GM12891 (cell line): ENCODE results near the gene KLHL26.
A peak's percentile ranks its signal among the peaks of the same experiment; 100 is the strongest.

Experiments
- DNase-seq: peaks from one replicate; pipeline ENCODE4 v3.0.0; 2011; ENCODE audit warnings: low spot score; ENCODE audit not compliant: insufficient read length
- FAIRE-seq: peaks from 2 replicates; lab custom pipeline; 2011; peaks lifted over from hg19 to GRCh38; lab: Jason Lieb, UNC
- PAX5 ChIP-seq: IDR thresholded peaks from 2 replicates; pipeline ENCODE4 v1.6.1; 2011; ENCODE audit warnings: low read length, moderate library complexity, mild to moderate bottlenecking; ENCODE audit not compliant: insufficient read depth, severe bottlenecking
- POLR2A ChIP-seq: IDR thresholded peaks from 2 replicates; pipeline ENCODE4 v1.6.1; 2011; ENCODE audit warnings: low read depth, low read length, control low read depth
- POLR2AphosphoS5 ChIP-seq: IDR thresholded peaks from 2 replicates; pipeline ENCODE4 v1.6.1; 2011; ENCODE audit warnings: low read depth, low read length, control low read depth
- POU2F2 ChIP-seq: IDR thresholded peaks from 2 replicates; pipeline ENCODE4 v1.6.1; 2011; ENCODE audit warnings: low read depth, mild to moderate bottlenecking, control low read depth, low read length, moderate library complexity
- SPI1 ChIP-seq: IDR thresholded peaks from 2 replicates; pipeline ENCODE4 v1.6.1; 2011; ENCODE audit warnings: low read depth, low read length, control low read depth
- TAF1 ChIP-seq: IDR thresholded peaks from 2 replicates; pipeline ENCODE4 v1.6.1; 2011; ENCODE audit warnings: low read depth, low read length, control low read depth

The KLHL26 gene

DNA sequence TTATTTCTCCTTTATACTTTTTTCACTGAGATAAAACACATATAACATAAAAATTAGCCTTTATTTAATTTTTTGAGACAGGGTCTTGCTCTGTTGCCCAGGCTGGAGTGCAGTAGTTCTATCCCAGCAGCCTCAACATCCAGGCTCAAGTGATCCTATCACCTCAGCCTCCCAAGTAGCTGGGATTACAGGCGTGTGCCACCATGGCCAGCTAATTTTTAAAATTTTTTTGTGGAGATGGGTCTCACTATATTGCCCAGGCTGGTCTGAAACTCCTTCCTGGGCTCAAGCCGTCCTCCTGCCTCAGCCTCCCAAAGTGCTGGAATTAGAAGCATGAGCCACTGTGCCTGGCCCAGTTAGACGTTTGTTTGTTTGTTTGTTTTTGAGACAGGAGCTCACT lies 75.1 kb downstream of the KLHL26 start:
- no peak for FAIRE-seq
- no peak for TF ChIP-seq POLR2A
- no peak for TF ChIP-seq POU2F2
- no peak for TF ChIP-seq PAX5
- no peak for TF ChIP-seq SPI1
- no peak for TF ChIP-seq POLR2AphosphoS5
- no peak for TF ChIP-seq TAF1
- no peak for DNase-seq

DNA sequence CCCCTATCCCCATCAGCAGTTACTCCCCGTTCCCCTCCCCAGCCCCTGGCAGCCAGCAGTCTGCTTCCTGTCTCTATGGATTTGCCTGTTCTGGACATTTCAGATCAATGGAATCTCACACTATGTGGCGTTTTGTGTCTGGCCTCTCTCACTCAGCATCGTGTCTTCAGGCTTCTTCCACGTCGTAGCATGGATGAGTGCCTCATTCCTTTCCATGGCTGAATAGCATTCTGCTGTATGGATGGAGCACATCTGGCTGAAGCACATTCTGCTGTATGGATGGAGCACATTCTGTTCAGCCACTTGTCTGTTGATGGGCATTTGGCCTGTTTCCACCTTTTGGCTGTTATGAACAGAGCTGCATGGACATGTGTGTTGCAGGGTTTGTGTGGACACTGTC lies 76.2 kb downstream of the KLHL26 start:
- no peak for DNase-seq
- no peak for TF ChIP-seq POU2F2
- TF ChIP-seq SPI1, result no peak
- TF ChIP-seq TAF1, result no peak
- FAIRE-seq, result no peak

- FAIRE-seq, result no peak
- DNase-seq, result no peak
- TF ChIP-seq POU2F2, result no peak
- TF ChIP-seq SPI1, result no peak
- TF ChIP-seq POLR2A, result no peak
- no peak for TF ChIP-seq TAF1
- no peak for TF ChIP-seq PAX5
- no peak for TF ChIP-seq POLR2AphosphoS5
Observed at GRCh38 chr19:18713550-18714117, 76.8 kb downstream of the KLHL26 start.

DNA sequence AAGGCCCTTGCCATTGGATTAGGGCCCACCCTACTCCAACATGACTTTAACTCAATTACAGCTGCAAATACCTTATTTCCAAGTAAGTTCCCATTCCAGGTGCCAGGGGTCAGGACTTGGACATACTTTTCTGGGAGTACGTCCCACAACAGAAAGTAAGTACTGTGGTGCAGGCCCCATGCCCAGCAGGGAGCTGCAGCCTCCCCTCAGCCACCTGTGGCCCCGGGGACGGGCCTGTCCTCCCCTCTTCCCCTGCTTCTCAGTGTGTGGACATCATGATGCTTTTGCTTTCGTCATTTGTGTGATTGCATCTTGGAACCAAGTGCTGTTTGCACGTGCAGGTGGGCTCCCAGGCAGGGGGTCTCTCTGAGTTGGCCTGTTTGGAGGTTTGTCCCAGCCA lies 78.6 kb downstream of the KLHL26 start:
- FAIRE-seq (no peak), DNase-seq (no peak)
- TF ChIP-seq SPI1, result no peak
- TF ChIP-seq POU2F2, result no peak
- TF ChIP-seq POLR2A, result no peak
- no peak for TF ChIP-seq PAX5
- TF ChIP-seq TAF1, result no peak
- no peak for TF ChIP-seq POLR2AphosphoS5

- peak; percentile 51 for FAIRE-seq
- DNase-seq, result no peak
- TF ChIP-seq TAF1, result no peak
- no peak for TF ChIP-seq SPI1
- no peak for TF ChIP-seq PAX5
- TF ChIP-seq POLR2AphosphoS5, result no peak
- TF ChIP-seq POLR2A, result no peak
- TF ChIP-seq POU2F2, result no peak
Observed at GRCh38 chr19:18716857-18717256, 80.0 kb downstream of the KLHL26 start.

DNA sequence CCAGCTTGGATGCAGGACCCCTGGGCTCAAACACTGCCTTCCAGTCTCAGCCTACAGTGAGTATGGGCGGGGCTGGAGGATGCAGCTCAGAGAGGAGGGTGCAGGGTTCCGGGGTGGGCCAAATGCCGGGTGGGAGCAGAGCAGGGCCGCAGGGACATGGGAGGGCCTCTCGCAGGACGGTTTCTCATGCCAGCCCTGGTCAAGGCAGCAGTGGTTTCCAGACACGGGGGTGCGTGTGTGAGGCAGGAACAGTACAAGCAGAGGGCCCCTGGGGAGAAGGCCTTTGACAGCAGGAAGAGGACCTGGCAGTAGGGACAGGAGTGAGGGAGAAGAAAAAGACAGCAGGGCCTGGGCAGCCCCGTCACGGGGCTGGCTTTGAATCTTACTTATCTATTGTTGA lies 80.8 kb downstream of the KLHL26 start:
- TF ChIP-seq POLR2A (no peak), SPI1 (no peak), POLR2AphosphoS5 (no peak), POU2F2 (no peak), PAX5 (no peak), TAF1 (no peak)
- FAIRE-seq, result no peak
- no peak for DNase-seq

DNA sequence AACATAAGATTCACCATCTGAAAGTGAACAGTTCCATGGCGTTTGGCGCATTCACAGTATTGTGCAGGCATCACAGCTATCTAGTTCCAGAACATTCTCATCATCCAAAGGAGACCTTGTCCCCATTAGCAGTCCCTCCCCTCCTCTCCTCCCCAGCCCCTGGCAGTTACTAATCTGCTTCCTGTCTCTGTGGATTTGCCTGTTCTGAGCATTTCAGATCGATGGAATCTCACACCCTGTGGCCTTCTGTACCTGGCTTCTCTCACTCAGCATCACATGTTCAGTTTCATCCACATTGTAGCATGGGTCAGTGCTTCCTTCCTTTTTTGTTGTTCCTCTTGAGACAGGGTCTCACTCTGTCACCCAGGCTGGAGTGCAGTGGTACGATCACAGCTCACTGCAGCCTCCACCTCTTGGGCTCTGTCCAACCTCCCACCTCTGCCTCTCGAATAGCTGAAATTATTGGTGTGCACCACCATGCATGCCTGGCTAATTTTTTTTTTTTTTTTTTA lies 81.2 kb downstream of the KLHL26 start:
- peak; percentile 65 for FAIRE-seq
- TF ChIP-seq POLR2A (no peak), TAF1 (no peak), SPI1 (no peak), PAX5 (no peak), POU2F2 (no peak)
- no peak for DNase-seq

DNA sequence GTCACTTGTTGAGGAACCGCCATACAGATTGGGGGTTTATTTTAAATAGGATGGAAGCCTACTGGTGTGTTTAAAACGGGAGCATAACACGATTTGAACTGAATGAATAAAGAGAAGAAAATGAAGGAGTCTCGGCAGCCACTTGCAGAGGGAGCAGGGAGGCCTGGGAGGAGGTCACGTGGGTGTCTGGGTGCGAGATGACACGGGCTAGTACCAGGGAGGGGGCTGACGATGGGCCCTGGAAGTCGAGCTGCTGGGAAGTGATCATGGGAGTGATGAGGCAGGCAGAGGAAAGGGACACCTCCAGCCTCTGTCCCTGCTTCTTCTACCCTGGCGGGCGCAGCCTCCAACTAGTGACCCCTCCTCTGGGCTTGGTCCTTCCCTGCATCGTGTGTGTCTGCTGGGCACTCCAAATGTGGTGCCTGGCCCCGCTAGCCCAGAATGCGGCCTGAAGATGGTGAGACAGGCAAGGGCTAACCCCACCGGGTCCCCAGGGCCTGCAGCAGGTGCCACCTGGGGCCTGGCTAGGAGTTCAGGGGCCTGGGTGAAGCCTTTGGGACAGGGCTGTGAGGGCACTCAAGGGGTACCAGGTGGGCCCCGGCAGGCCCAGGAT lies 82.1 kb downstream of the KLHL26 start:
- FAIRE-seq (no peak), DNase-seq (no peak)
- no peak for TF ChIP-seq POU2F2
- no peak for TF ChIP-seq TAF1
- TF ChIP-seq POLR2AphosphoS5, result no peak
- TF ChIP-seq POLR2A, result no peak
- no peak for TF ChIP-seq PAX5

- no peak for TF ChIP-seq POLR2AphosphoS5
- no peak for TF ChIP-seq TAF1
- no peak for TF ChIP-seq POU2F2
- no peak for TF ChIP-seq SPI1
- TF ChIP-seq POLR2A, result no peak
- TF ChIP-seq PAX5, result no peak
- FAIRE-seq (no peak), DNase-seq (no peak)
Observed at GRCh38 chr19:18719541-18719940, 82.7 kb downstream of the KLHL26 start.
